T-helper 1 cell treated with Interleukin-12 subunit alpha and Interleukin-12 subunit beta and Interleukin-4 antibody, amounts not matched to agents 30 μg/mL and 1 μg/mL, for 36 hours (primary cell): ENCODE measurements around the gene RECQL5.

Source experiments
- H3K27ac Mint-ChIP-seq: one replicate; pipeline ENCODE4 v1.8.0; 2021; ENCODE audit warnings: mild to moderate bottlenecking, mixed read lengths
- H3K27me3 Mint-ChIP-seq: one replicate; pipeline ENCODE4 v1.8.0; 2021; ENCODE audit warnings: low read depth, mixed read lengths
- H3K36me3 Mint-ChIP-seq: one replicate; pipeline ENCODE4 v1.8.0; 2021; ENCODE audit warnings: low read depth, mixed read lengths
- H3K4me1 Mint-ChIP-seq: one replicate; pipeline ENCODE4 v1.8.0; 2021; ENCODE audit warnings: low read depth, mixed read lengths
- H3K4me3 Mint-ChIP-seq: one replicate; pipeline ENCODE4 v1.8.0; 2021; ENCODE audit warnings: mild to moderate bottlenecking, moderate library complexity, mixed read lengths
- H3K9me3 Mint-ChIP-seq: one replicate; pipeline ENCODE4 v1.8.0; 2021; ENCODE audit warnings: mixed read lengths

Gene RECQL5

GRCh38 chr17:75673487-75673886 is 6.5 kb upstream of the RECQL5 start:
- Mint-ChIP-seq H3K27me3 (no peaks in the 10 kb centered on the region), H3K4me1 (peaks cover 6% of the 10 kb centered on the region), H3K27ac (peak overlapping the region; percentile 17), H3K4me3 (no peak overlapping the region), H3K9me3 (no peaks in the 10 kb centered on the region), H3K36me3 (peaks cover 28% of the 10 kb centered on the region)

DNA sequence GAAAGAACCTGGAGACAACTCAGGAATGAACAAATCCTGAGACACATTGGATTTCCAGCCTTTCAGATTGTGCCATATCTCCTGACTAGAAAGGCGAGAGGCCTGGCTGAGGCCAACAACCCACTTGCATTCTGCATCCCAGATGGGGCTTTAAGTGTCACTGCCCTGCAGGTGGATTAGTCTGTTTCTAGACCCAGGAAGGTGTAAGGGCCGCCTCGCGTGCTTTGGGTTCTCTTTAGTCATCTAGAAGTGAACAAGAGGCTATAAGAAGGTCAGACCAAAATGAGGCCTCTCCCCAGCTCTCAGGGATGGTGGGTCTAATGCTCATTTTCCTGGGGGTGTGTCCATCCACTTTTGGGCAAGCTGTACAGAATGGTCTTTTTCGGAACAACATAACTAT is 5.1 kb upstream of the RECQL5 start:
- Mint-ChIP-seq H3K36me3 (peaks cover 30% of the 10 kb centered on the region), H3K27ac (no peak overlapping the region), H3K9me3 (no peaks in the 10 kb centered on the region), H3K4me3 (no peak overlapping the region), H3K27me3 (no peaks in the 10 kb centered on the region), H3K4me1 (peaks cover 10% of the 10 kb centered on the region)

DNA sequence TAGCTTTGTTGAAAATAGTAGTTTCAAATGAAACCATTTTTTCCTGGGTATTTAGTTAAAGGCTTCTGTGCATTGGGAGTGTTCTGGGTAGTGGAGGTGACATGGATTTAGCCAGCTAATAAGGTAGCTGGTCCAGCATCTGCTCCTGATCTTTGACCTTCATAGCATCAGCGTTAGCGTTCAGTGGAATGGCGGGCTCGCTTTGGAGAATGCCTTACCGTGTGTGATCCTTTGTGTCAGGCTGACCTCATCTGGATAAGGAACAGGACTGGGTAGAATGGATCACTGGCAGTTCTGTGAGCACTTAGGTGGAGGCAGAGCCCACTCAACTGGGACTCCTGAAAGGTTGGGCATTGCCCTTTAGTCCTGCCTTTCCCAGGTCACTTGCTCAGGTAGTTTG is 3.9 kb upstream of the RECQL5 start:
- H3K9me3 Mint-ChIP-seq = no peaks in the 10 kb centered on the region
- H3K27me3 Mint-ChIP-seq = no peaks in the 10 kb centered on the region
- no peak overlapping the region for H3K4me3 Mint-ChIP-seq
- no peak overlapping the region for H3K27ac Mint-ChIP-seq
- H3K36me3 Mint-ChIP-seq = peaks cover 28% of the 10 kb centered on the region
- peaks cover 13% of the 10 kb centered on the region for H3K4me1 Mint-ChIP-seq

GRCh38 chr17:75668489-75668888 is 1.5 kb upstream of the RECQL5 start:
- no peaks in the 10 kb centered on the region for H3K9me3 Mint-ChIP-seq
- H3K4me1 Mint-ChIP-seq = peaks cover 16% of the 10 kb centered on the region
- H3K4me3 Mint-ChIP-seq = no peak overlapping the region
- H3K36me3 Mint-ChIP-seq = peaks cover 28% of the 10 kb centered on the region
- no peak overlapping the region for H3K27ac Mint-ChIP-seq
- no peaks in the 10 kb centered on the region for H3K27me3 Mint-ChIP-seq

- Mint-ChIP-seq H3K4me1 (peaks cover 16% of the 10 kb centered on the region), H3K27ac (no peak overlapping the region), H3K4me3 (no peak overlapping the region), H3K27me3 (no peaks in the 10 kb centered on the region), H3K36me3 (peaks cover 28% of the 10 kb centered on the region), H3K9me3 (no peaks in the 10 kb centered on the region)
Measured at GRCh38 chr17:75667825-75668224, 871 bp upstream of the RECQL5 start.

- Mint-ChIP-seq H3K4me1 (peaks cover 16% of the 10 kb centered on the region), H3K27me3 (no peaks in the 10 kb centered on the region), H3K4me3 (peak overlapping the region; percentile 63), H3K36me3 (peaks cover 21% of the 10 kb centered on the region), H3K27ac (peak overlapping the region; percentile 13), H3K9me3 (no peaks in the 10 kb centered on the region)
Measured at GRCh38 chr17:75665981-75666380, 973 bp downstream of the RECQL5 start.

- Mint-ChIP-seq H3K4me1 (peaks cover 14% of the 10 kb centered on the region), H3K4me3 (no peak overlapping the region), H3K9me3 (no peaks in the 10 kb centered on the region), H3K27me3 (no peaks in the 10 kb centered on the region), H3K27ac (no peak overlapping the region), H3K36me3 (peaks cover 11% of the 10 kb centered on the region)
Measured at GRCh38 chr17:75664099-75664549, 2.8 kb downstream of the RECQL5 start.

DNA sequence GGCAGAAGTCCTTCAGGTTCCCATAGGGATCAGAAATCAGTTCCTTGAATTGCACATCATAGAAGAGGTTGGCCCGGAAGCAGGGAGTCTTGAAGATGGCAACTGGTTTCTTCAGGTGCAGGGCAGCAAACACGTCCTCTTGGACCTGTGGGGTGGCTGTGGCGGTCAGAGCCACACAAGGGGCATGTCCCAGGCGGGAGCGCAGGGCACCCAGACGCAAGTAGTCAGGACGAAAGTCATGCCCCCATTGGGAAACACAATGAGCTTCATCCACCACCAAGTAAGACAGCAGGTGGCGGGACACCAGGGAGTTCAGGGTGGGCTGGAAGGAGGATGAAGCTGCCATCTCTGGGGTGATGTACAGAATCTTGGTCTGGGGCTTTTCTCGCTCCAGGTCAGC is 4.4 kb downstream of the RECQL5 start:
- Mint-ChIP-seq H3K27ac (no peak overlapping the region), H3K36me3 (peaks cover 10% of the 10 kb centered on the region), H3K9me3 (no peaks in the 10 kb centered on the region), H3K27me3 (no peaks in the 10 kb centered on the region), H3K4me1 (peaks cover 9% of the 10 kb centered on the region), H3K4me3 (no peak overlapping the region)

GRCh38 chr17:75661531-75661930 is 5.4 kb downstream of the RECQL5 start:
- H3K36me3 Mint-ChIP-seq = peaks cover 14% of the 10 kb centered on the region
- no peak overlapping the region for H3K27ac Mint-ChIP-seq
- no peak overlapping the region for H3K4me3 Mint-ChIP-seq
- H3K27me3 Mint-ChIP-seq = no peaks in the 10 kb centered on the region
- peaks cover 9% of the 10 kb centered on the region for H3K4me1 Mint-ChIP-seq
- no peaks in the 10 kb centered on the region for H3K9me3 Mint-ChIP-seq

- no peaks in the 10 kb centered on the region for H3K4me1 Mint-ChIP-seq
- H3K4me3 Mint-ChIP-seq = no peak overlapping the region
- H3K36me3 Mint-ChIP-seq = peaks cover 11% of the 10 kb centered on the region
- no peaks in the 10 kb centered on the region for H3K9me3 Mint-ChIP-seq
- H3K27ac Mint-ChIP-seq = no peak overlapping the region
- no peaks in the 10 kb centered on the region for H3K27me3 Mint-ChIP-seq
Measured at GRCh38 chr17:75658237-75658636, 8.7 kb downstream of the RECQL5 start.

DNA sequence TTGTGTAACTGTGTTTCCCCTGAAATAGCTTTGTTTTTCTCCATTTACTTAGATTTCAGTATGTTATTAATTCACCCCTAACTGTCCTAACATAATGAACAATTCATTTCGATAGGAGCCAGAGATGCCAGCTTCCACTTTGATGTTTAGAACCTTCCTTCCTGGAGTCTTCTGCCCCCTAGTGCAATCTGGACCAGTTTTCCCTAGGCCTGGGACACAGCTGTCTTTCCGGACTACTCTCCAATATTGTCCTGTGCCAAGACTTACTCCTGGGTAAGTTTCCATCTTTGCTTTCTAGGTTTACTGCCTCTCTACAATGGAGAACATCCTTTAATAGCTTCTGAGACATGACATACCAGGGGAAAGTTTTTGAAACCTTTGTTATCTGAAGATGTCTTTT is 12.8 kb downstream of the RECQL5 start:
- no peak overlapping the region for H3K4me3 Mint-ChIP-seq
- H3K4me1 Mint-ChIP-seq = no peaks in the 10 kb centered on the region
- peaks cover 12% of the 10 kb centered on the region for H3K36me3 Mint-ChIP-seq
- no peak overlapping the region for H3K27ac Mint-ChIP-seq
- no peaks in the 10 kb centered on the region for H3K27me3 Mint-ChIP-seq
- no peaks in the 10 kb centered on the region for H3K9me3 Mint-ChIP-seq

DNA sequence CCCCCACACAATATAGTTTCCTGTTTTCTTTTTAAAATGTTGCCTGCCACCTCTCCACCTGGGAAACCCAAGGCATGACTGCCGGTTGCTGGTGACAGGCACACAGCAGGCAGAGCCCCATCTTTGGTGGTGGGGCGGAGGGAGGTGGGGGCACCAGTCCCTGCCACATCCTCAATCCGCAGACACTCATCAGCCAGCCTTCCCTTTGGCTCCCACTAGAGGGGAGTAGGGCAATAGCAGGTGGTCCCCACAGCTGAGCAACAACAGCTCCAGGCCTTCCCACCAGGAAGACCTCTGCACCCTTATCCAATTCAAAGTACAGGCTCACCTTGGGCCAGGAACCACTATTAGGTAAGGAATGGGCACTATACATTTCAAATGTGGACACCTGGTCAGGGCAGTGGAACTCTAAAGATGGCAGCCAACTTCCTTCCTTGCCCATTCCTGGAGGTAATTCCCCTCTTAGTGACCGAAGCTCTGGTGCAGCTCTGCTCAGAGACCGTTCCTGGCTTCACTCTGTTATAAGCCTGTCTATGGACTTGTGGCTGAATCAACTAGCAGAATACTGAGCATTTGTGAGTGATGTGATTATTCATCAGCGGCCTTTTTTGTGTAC is 13.9 kb downstream of the RECQL5 start:
- Mint-ChIP-seq H3K4me1 (no peaks in the 10 kb centered on the region), H3K36me3 (peaks cover 10% of the 10 kb centered on the region), H3K4me3 (no peak overlapping the region), H3K27ac (no peak overlapping the region), H3K27me3 (no peaks in the 10 kb centered on the region), H3K9me3 (no peaks in the 10 kb centered on the region)

DNA sequence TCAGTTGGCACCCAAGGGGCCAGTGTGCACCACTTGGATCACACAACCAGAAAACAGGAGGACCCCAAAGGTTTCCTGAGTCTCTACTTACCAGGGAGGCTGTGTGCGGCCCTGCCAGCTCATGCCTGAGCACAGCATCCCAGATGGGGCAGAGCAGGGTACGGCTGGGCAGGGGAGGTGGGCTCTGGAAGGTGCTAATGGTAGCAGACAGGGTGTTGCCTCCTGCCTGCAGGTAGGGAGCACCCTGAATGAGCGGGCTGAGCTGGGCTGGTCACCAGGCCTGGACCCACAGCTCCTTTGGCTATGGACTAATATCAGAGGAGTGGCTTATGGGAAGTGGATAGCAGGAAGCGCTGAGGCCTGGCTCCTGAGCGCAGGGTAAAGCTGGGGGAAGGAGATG is 14.6 kb downstream of the RECQL5 start:
- Mint-ChIP-seq H3K27me3 (no peaks in the 10 kb centered on the region), H3K36me3 (peaks cover 9% of the 10 kb centered on the region), H3K27ac (no peak overlapping the region), H3K4me1 (no peaks in the 10 kb centered on the region), H3K4me3 (no peak overlapping the region), H3K9me3 (no peaks in the 10 kb centered on the region)

DNA sequence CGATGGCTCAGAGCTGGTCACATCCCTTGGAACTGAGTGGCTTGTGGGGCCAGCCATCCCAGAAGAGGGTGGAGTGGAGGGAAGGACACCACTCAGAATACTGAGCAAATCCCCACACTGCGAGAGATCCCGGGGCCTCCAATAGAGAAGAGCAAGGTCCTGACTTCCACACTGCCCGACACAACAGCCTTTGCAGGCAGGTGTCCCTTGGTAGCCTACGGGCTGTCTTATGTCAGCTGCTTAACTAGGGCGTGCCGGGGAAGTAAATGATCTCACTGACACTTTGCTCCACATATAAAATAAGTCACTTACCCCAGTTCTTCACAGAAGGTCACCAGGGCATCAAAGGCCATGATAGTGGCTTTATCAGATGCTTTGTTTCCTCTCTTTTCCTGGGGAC is 16.1 kb downstream of the RECQL5 start:
- no peak overlapping the region for H3K27ac Mint-ChIP-seq
- no peaks in the 10 kb centered on the region for H3K9me3 Mint-ChIP-seq
- no peak overlapping the region for H3K4me3 Mint-ChIP-seq
- H3K36me3 Mint-ChIP-seq = peaks cover 5% of the 10 kb centered on the region
- H3K4me1 Mint-ChIP-seq = peaks cover 3% of the 10 kb centered on the region
- H3K27me3 Mint-ChIP-seq = no peaks in the 10 kb centered on the region

GRCh38 chr17:75649687-75650086 is 17.3 kb downstream of the RECQL5 start:
- Mint-ChIP-seq H3K9me3 (no peaks in the 10 kb centered on the region), H3K4me1 (peaks cover 3% of the 10 kb centered on the region), H3K27me3 (no peaks in the 10 kb centered on the region), H3K27ac (no peak overlapping the region), H3K4me3 (no peak overlapping the region), H3K36me3 (peaks cover 5% of the 10 kb centered on the region)

- H3K27me3 Mint-ChIP-seq = no peaks in the 10 kb centered on the region
- H3K4me3 Mint-ChIP-seq = no peak overlapping the region
- peaks cover 3% of the 10 kb centered on the region for H3K4me1 Mint-ChIP-seq
- H3K27ac Mint-ChIP-seq = no peak overlapping the region
- H3K36me3 Mint-ChIP-seq = peaks cover 5% of the 10 kb centered on the region
- H3K9me3 Mint-ChIP-seq = no peaks in the 10 kb centered on the region
Measured at GRCh38 chr17:75647921-75648320, 19.0 kb downstream of the RECQL5 start.
